Hematopoietic multipotent progenitor cell treated with erythropoietin and hydrocortisone succinate and interleukin-3 and kit ligand, for 6 days (in vitro differentiated cells): ENCODE results near the gene BOD1L1.

ENCODE experiments used
- DNase-seq: peaks from one replicate; pipeline ENCODE4 v3.0.0-alpha.2; 2015

Gene BOD1L1

GRCh38 chr4:13538427-13538973 lies 89.0 kb downstream of the BOD1L1 start:
- no peak for DNase-seq

GRCh38 chr4:13537832-13538177 lies 89.7 kb downstream of the BOD1L1 start:
- DNase-seq = no peak

- no peak for DNase-seq
Measured at GRCh38 chr4:13537011-13537831, 90.3 kb downstream of the BOD1L1 start.

GRCh38 chr4:13536607-13537006 lies 90.9 kb downstream of the BOD1L1 start:
- no peak for DNase-seq

- DNase-seq = no peak
Measured at GRCh38 chr4:13535708-13536361, 91.7 kb downstream of the BOD1L1 start.

GRCh38 chr4:13535118-13535517 lies 92.4 kb downstream of the BOD1L1 start:
- no peak for DNase-seq

GRCh38 chr4:13534344-13535063 lies 93.0 kb downstream of the BOD1L1 start:
- no peak for DNase-seq

GRCh38 chr4:13533670-13534343 lies 93.7 kb downstream of the BOD1L1 start:
- DNase-seq = no peak

- DNase-seq = no peak
Measured at GRCh38 chr4:13531625-13531998, 95.9 kb downstream of the BOD1L1 start.

GRCh38 chr4:13530823-13531624 lies 96.5 kb downstream of the BOD1L1 start:
- no peak for DNase-seq

GRCh38 chr4:13529128-13529919 lies 98.2 kb downstream of the BOD1L1 start:
- no peak for DNase-seq

- no peak for DNase-seq
Measured at GRCh38 chr4:13528821-13529127, 98.8 kb downstream of the BOD1L1 start.

GRCh38 chr4:13527981-13528820 lies 99.3 kb downstream of the BOD1L1 start:
- no peak for DNase-seq

- DNase-seq = no peak
Measured at GRCh38 chr4:13527192-13527980, 100.1 kb downstream of the BOD1L1 start.

- DNase-seq = no peak
Measured at GRCh38 chr4:13526658-13527057, 100.9 kb downstream of the BOD1L1 start.

- no peak for DNase-seq
Measured at GRCh38 chr4:13525606-13526281, 101.8 kb downstream of the BOD1L1 start.

- no peak for DNase-seq
Measured at GRCh38 chr4:13524504-13525243, 102.9 kb downstream of the BOD1L1 start.
